ENCODE results near the gene BRINP2.

Gene BRINP2

GRCh38 chr1:177227978-177228692 is 57.4 kb downstream of the BRINP2 start:
- Mint-ChIP-seq H3K36me3 (ENCODE audit: low read depth) (no peaks in the 10 kb centered on the region), H3K9me3 (no peaks in the 10 kb centered on the region), H3K4me3 (no peak overlapping the region), H3K27me3 (ENCODE audit: low read depth) (no peaks in the 10 kb centered on the region), H3K4me1 (ENCODE audit: low read depth) (no peaks in the 10 kb centered on the region), H3K27ac (no peak overlapping the region)

- Mint-ChIP-seq H3K27me3 (ENCODE audit: low read depth) (no peaks in the 10 kb centered on the region), H3K9me3 (no peaks in the 10 kb centered on the region), H3K36me3 (ENCODE audit: low read depth) (no peaks in the 10 kb centered on the region), H3K4me3 (no peak overlapping the region), H3K27ac (no peak overlapping the region), H3K4me1 (ENCODE audit: low read depth) (no peaks in the 10 kb centered on the region)
Measured at GRCh38 chr1:177228693-177229065, 57.9 kb downstream of the BRINP2 start.

- H3K4me3 Mint-ChIP-seq, result no peak overlapping the region
- no peaks in the 10 kb centered on the region for H3K9me3 Mint-ChIP-seq
- H3K27ac Mint-ChIP-seq, result no peak overlapping the region
- H3K4me1 Mint-ChIP-seq (ENCODE audit: low read depth), result no peaks in the 10 kb centered on the region
- H3K36me3 Mint-ChIP-seq (ENCODE audit: low read depth), result no peaks in the 10 kb centered on the region
- H3K27me3 Mint-ChIP-seq (ENCODE audit: low read depth), result no peaks in the 10 kb centered on the region
Measured at GRCh38 chr1:177229781-177230180, 59.0 kb downstream of the BRINP2 start.

- Mint-ChIP-seq H3K9me3 (no peaks in the 10 kb centered on the region), H3K27me3 (ENCODE audit: low read depth) (no peaks in the 10 kb centered on the region), H3K36me3 (ENCODE audit: low read depth) (no peaks in the 10 kb centered on the region), H3K4me3 (no peak overlapping the region), H3K27ac (no peak overlapping the region), H3K4me1 (ENCODE audit: low read depth) (no peaks in the 10 kb centered on the region)
Measured at GRCh38 chr1:177230228-177231016, 59.7 kb downstream of the BRINP2 start.

- Mint-ChIP-seq H3K36me3 (ENCODE audit: low read depth) (no peaks in the 10 kb centered on the region), H3K4me1 (ENCODE audit: low read depth) (no peaks in the 10 kb centered on the region), H3K27me3 (ENCODE audit: low read depth) (no peaks in the 10 kb centered on the region), H3K27ac (no peak overlapping the region), H3K9me3 (no peaks in the 10 kb centered on the region), H3K4me3 (no peak overlapping the region)
Measured at GRCh38 chr1:177235350-177235749, 64.6 kb downstream of the BRINP2 start.

- H3K36me3 Mint-ChIP-seq (ENCODE audit: low read depth), result no peaks in the 10 kb centered on the region
- no peak overlapping the region for H3K4me3 Mint-ChIP-seq
Measured at GRCh38 chr1:177236962-177237361, 66.2 kb downstream of the BRINP2 start.

GRCh38 chr1:177238967-177239366 is 68.2 kb downstream of the BRINP2 start:
- H3K4me1 Mint-ChIP-seq (ENCODE audit: low read depth), result no peaks in the 10 kb centered on the region
- H3K36me3 Mint-ChIP-seq (ENCODE audit: low read depth), result no peaks in the 10 kb centered on the region

More at GRCh38 chr1:177236962-177237361, 66.2 kb downstream of the BRINP2 start:
- Mint-ChIP-seq H3K27me3 (ENCODE audit: low read depth) (no peaks in the 10 kb centered on the region), H3K27ac (no peak overlapping the region), H3K4me1 (ENCODE audit: low read depth) (no peaks in the 10 kb centered on the region), H3K9me3 (no peaks in the 10 kb centered on the region)

GRCh38 chr1:177239792-177240191 is 69.0 kb downstream of the BRINP2 start:
- H3K27ac Mint-ChIP-seq, result no peak overlapping the region

More at GRCh38 chr1:177238967-177239366, 68.2 kb downstream of the BRINP2 start:
- no peak overlapping the region for H3K4me3 Mint-ChIP-seq
- no peaks in the 10 kb centered on the region for H3K27me3 Mint-ChIP-seq (ENCODE audit: low read depth)
- peaks cover 7% of the 10 kb centered on the region for H3K9me3 Mint-ChIP-seq
- H3K27ac Mint-ChIP-seq, result no peak overlapping the region

GRCh38 chr1:177243773-177244172 is 73.0 kb downstream of the BRINP2 start:
- no peak overlapping the region for H3K27ac Mint-ChIP-seq
- H3K4me3 Mint-ChIP-seq, result no peak overlapping the region
- peaks cover 7% of the 10 kb centered on the region for H3K9me3 Mint-ChIP-seq
- H3K36me3 Mint-ChIP-seq (ENCODE audit: low read depth), result no peaks in the 10 kb centered on the region
- no peaks in the 10 kb centered on the region for H3K4me1 Mint-ChIP-seq (ENCODE audit: low read depth)
- H3K27me3 Mint-ChIP-seq (ENCODE audit: low read depth), result no peaks in the 10 kb centered on the region

More at GRCh38 chr1:177239792-177240191, 69.0 kb downstream of the BRINP2 start:
- H3K4me1 Mint-ChIP-seq (ENCODE audit: low read depth), result no peaks in the 10 kb centered on the region
- peaks cover 7% of the 10 kb centered on the region for H3K9me3 Mint-ChIP-seq
- no peaks in the 10 kb centered on the region for H3K27me3 Mint-ChIP-seq (ENCODE audit: low read depth)
- H3K4me3 Mint-ChIP-seq, result no peak overlapping the region
- H3K36me3 Mint-ChIP-seq (ENCODE audit: low read depth), result no peaks in the 10 kb centered on the region

- Mint-ChIP-seq H3K4me1 (ENCODE audit: low read depth) (no peaks in the 10 kb centered on the region), H3K9me3 (peaks cover 7% of the 10 kb centered on the region), H3K4me3 (no peak overlapping the region), H3K27ac (no peak overlapping the region), H3K27me3 (ENCODE audit: low read depth) (no peaks in the 10 kb centered on the region), H3K36me3 (ENCODE audit: low read depth) (no peaks in the 10 kb centered on the region)
Measured at GRCh38 chr1:177246710-177247580, 76.2 kb downstream of the BRINP2 start.

GRCh38 chr1:177247623-177248176 is 76.9 kb downstream of the BRINP2 start:
- no peak overlapping the region for H3K4me3 Mint-ChIP-seq
- H3K9me3 Mint-ChIP-seq, result peaks cover 7% of the 10 kb centered on the region
- no peaks in the 10 kb centered on the region for H3K27me3 Mint-ChIP-seq (ENCODE audit: low read depth)
- peak overlapping the region; percentile 13 for H3K27ac Mint-ChIP-seq
- H3K4me1 Mint-ChIP-seq (ENCODE audit: low read depth), result no peaks in the 10 kb centered on the region
- no peaks in the 10 kb centered on the region for H3K36me3 Mint-ChIP-seq (ENCODE audit: low read depth)

GRCh38 chr1:177248258-177248657 is 77.5 kb downstream of the BRINP2 start:
- Mint-ChIP-seq H3K27ac (no peak overlapping the region), H3K27me3 (ENCODE audit: low read depth) (no peaks in the 10 kb centered on the region), H3K36me3 (ENCODE audit: low read depth) (no peaks in the 10 kb centered on the region), H3K9me3 (peaks cover 4% of the 10 kb centered on the region), H3K4me3 (no peak overlapping the region), H3K4me1 (ENCODE audit: low read depth) (no peaks in the 10 kb centered on the region)

GRCh38 chr1:177249231-177249630 is 78.5 kb downstream of the BRINP2 start:
- H3K4me1 Mint-ChIP-seq (ENCODE audit: low read depth), result no peaks in the 10 kb centered on the region
- no peaks in the 10 kb centered on the region for H3K27me3 Mint-ChIP-seq (ENCODE audit: low read depth)
- H3K4me3 Mint-ChIP-seq, result no peak overlapping the region
- H3K27ac Mint-ChIP-seq, result no peak overlapping the region
- no peaks in the 10 kb centered on the region for H3K36me3 Mint-ChIP-seq (ENCODE audit: low read depth)
- H3K9me3 Mint-ChIP-seq, result no peaks in the 10 kb centered on the region

- Mint-ChIP-seq H3K9me3 (no peaks in the 10 kb centered on the region), H3K27me3 (ENCODE audit: low read depth) (no peaks in the 10 kb centered on the region), H3K4me3 (no peak overlapping the region)
Measured at GRCh38 chr1:177252877-177253276, 82.1 kb downstream of the BRINP2 start.

More at GRCh38 chr1:177252877-177253276, 82.1 kb downstream of the BRINP2 start:
- H3K27ac Mint-ChIP-seq, result no peak overlapping the region
- no peaks in the 10 kb centered on the region for H3K36me3 Mint-ChIP-seq (ENCODE audit: low read depth)
- H3K4me1 Mint-ChIP-seq (ENCODE audit: low read depth), result no peaks in the 10 kb centered on the region

All from T-helper 1 cell treated with Interleukin-12 subunit alpha and Interleukin-12 subunit beta and Interleukin-4 antibody, amounts not matched to agents 30 μg/mL and 1 μg/mL, for 36 hours (primary cell).